PFSK-1 (cell line): ENCODE results near the gene H19.

Experiments used
- FOXP2 ChIP-seq: optimal IDR thresholded peaks from 2 replicates; pipeline ENCODE3; 2011; ENCODE audit warnings: borderline replicate concordance, control low read depth, inconsistent platforms; ENCODE audit not compliant: insufficient read depth; ENCODE audit errors: extremely low read length, extremely low read depth
- POLR2AphosphoS5 ChIP-seq: IDR thresholded peaks from 2 replicates; pipeline ENCODE4 v1.6.1; 2012; ENCODE audit warnings: low read depth, mild to moderate bottlenecking, control low read depth, low read length, moderate library complexity
- SIN3A ChIP-seq: IDR thresholded peaks from 2 replicates; pipeline ENCODE4 v1.6.1; 2012; ENCODE audit warnings: mild to moderate bottlenecking, low read length, moderate library complexity, borderline replicate concordance; ENCODE audit not compliant: insufficient read depth
- TAF1 ChIP-seq: IDR thresholded peaks from 2 replicates; pipeline ENCODE4 v1.6.1; 2012; ENCODE audit warnings: low read length, control low read depth, borderline replicate concordance; ENCODE audit not compliant: insufficient read depth
- TF ChIP-seq, protein P1 (sequence below), 2 experiments: IDR thresholded peaks; 2 replicates each; pipeline versions ENCODE4 v1.6.1 to v1.8.0; 2011 to 2012; ENCODE audit warnings: low read depth in 2 of 2, low read length in 2 of 2, control low read depth in 1 of 2, inconsistent platforms in 1 of 2, mild to moderate bottlenecking in 1 of 2, moderate library complexity in 1 of 2; ENCODE audit not compliant: insufficient read depth in 1 of 2

H19 gene

GRCh38 chr11:1949922-1950321, 47.7 kb downstream of the H19 start:
- TF ChIP-seq SIN3A = no peak
- no peak for TF ChIP-seq POLR2AphosphoS5
- TF ChIP-seq, protein P1, sequence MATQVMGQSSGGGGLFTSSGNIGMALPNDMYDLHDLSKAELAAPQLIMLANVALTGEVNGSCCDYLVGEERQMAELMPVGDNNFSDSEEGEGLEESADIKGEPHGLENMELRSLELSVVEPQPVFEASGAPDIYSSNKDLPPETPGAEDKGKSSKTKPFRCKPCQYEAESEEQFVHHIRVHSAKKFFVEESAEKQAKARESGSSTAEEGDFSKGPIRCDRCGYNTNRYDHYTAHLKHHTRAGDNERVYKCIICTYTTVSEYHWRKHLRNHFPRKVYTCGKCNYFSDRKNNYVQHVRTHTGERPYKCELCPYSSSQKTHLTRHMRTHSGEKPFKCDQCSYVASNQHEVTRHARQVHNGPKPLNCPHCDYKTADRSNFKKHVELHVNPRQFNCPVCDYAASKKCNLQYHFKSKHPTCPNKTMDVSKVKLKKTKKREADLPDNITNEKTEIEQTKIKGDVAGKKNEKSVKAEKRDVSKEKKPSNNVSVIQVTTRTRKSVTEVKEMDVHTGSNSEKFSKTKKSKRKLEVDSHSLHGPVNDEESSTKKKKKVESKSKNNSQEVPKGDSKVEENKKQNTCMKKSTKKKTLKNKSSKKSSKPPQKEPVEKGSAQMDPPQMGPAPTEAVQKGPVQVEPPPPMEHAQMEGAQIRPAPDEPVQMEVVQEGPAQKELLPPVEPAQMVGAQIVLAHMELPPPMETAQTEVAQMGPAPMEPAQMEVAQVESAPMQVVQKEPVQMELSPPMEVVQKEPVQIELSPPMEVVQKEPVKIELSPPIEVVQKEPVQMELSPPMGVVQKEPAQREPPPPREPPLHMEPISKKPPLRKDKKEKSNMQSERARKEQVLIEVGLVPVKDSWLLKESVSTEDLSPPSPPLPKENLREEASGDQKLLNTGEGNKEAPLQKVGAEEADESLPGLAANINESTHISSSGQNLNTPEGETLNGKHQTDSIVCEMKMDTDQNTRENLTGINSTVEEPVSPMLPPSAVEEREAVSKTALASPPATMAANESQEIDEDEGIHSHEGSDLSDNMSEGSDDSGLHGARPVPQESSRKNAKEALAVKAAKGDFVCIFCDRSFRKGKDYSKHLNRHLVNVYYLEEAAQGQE (IDR thresholded peaks at IDR 0.05; ENCODE audit: insufficient read depth in 1 of 2, low read depth in 2 of 2, low read length in 2 of 2) = no peak
- TF ChIP-seq FOXP2 = no peak
- TF ChIP-seq TAF1 = no peak

DNA sequence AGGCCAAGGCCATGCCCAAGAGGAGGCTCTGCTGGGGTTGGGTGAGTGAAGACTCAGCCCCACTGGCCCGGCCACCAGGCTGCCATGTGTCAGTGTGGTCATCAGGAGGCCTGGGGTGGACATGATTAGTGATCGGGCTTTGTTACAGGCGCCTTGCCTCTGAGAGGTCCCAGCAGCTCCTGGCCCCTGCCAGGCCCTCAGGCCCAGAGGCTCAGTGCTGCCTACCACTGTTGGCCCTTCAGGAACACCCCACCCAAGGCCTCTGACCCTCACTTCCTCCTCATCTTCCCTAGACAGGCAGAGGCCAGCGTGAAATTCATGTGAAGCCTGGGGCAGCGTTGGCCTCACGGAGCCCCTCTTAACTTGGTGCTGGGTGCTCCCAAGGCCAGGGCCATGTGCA, 48.3 kb downstream of the H19 start:
- TF ChIP-seq SIN3A (no peak), FOXP2 (no peak), TAF1 (no peak), POLR2AphosphoS5 (no peak)
- TF ChIP-seq, protein P1 (IDR thresholded peaks at IDR 0.05; ENCODE audit: insufficient read depth in 1 of 2, low read depth in 2 of 2, low read length in 2 of 2) = no peak

DNA sequence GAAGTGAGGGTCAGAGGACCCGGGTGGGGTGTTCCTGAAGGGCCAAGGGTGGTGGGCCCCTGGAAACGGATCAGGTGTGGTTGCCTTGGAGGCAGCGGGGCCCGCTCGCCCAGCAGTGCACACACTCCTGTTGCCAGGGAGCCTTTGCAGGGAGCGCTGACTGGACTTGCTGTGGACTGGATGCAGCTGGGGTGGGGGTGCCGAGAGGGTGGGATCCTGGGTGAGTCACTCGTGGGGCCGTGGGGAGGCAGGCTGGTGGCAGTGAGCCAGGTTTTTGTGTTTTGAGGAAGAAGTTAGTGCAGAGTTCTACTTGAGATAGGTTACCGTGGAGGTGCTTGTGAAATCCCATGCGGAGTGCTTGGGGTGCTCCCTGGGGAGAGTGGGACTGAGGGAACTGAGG, 49.3 kb downstream of the H19 start:
- no peak for TF ChIP-seq POLR2AphosphoS5
- no peak for TF ChIP-seq SIN3A
- TF ChIP-seq, protein P1 (IDR thresholded peaks at IDR 0.05; ENCODE audit: insufficient read depth in 1 of 2, low read depth in 2 of 2, low read length in 2 of 2) = no peak
- TF ChIP-seq FOXP2 = no peak
- no peak for TF ChIP-seq TAF1

- no peak for TF ChIP-seq TAF1
- no peak for TF ChIP-seq POLR2AphosphoS5
- TF ChIP-seq, protein P1 (IDR thresholded peaks at IDR 0.05; ENCODE audit: insufficient read depth in 1 of 2, low read depth in 2 of 2, low read length in 2 of 2) = no peak
- TF ChIP-seq SIN3A = no peak
- TF ChIP-seq FOXP2 = no peak
Measured at GRCh38 chr11:1947592-1948237, 49.9 kb downstream of the H19 start.
